Heart right ventricle (tissue), 16 donors: ENCODE measurements around the gene RPL32. TPM values are rescaled to one million over a fixed set of nuclear protein-coding genes. Genes with fewer than 3 reads are reported as not detected.

ENCODE experiments used
- ATAC-seq, 8 donors: fragments of 200-7000 bp; cut with Tn5 transposase; one replicate each; pipeline ENCODE4 v1.9.1; 2020; ENCODE audit warnings: mild to moderate bottlenecking in 8 of 8, moderate library complexity in 8 of 8, moderate number of reproducible peaks in 1 of 8
- DNase-seq, 2 donors: peaks; one replicate each; pipeline ENCODE4 v3.0.0-alpha.2; 2020
- H3K27ac ChIP-seq, 10 donors: fragments of 200-600 bp; sonication (generic) in 2 of 10; one replicate each; pipeline versions ENCODE4 v1.5.0 to v1.8.0; 2020 to 2022; ENCODE audit warnings: mild to moderate bottlenecking in 3 of 10
- H3K27me3 ChIP-seq, 7 donors: fragments of 200-600 bp; one replicate each; pipeline ENCODE4 v1.8.0; 2021 to 2022; ENCODE audit warnings: mild to moderate bottlenecking in 2 of 7
- H3K36me3 ChIP-seq, 9 donors: fragments of 200-600 bp; sonication (generic) in 1 of 9; one replicate each; pipeline versions ENCODE4 v1.5.0 to v1.8.0; 2020 to 2022; ENCODE audit warnings: mild to moderate bottlenecking in 2 of 9
- H3K4me1 ChIP-seq, 9 donors: fragments of 200-600 bp; sonication (generic) in 1 of 9; one replicate each; pipeline versions ENCODE4 v1.5.0 to v1.8.0; 2020 to 2022; ENCODE audit warnings: mild to moderate bottlenecking in 4 of 9
- H3K4me3 ChIP-seq, 10 donors: fragments of 200-600 bp; sonication (generic) in 2 of 10; one replicate each; pipeline versions ENCODE4 v1.5.0 to v1.8.0; 2020 to 2022; ENCODE audit warnings: mild to moderate bottlenecking in 7 of 10, moderate library complexity in 2 of 10
- H3K9me3 ChIP-seq, 11 donors: fragments of 200-600 bp in 10 of 11; sonication (generic) in 2 of 11; one replicate each; pipeline versions ENCODE4 v1.5.0 to v1.8.0; 2013 to 2022; ENCODE audit warnings: mild to moderate bottlenecking in 2 of 11, control low read depth in 1 of 11, moderate library complexity in 1 of 11
- WGBS, 2 donors: extraction: QIAGEN DNeasy Blood & Tissue Kit; methylation state at CpG; one replicate each; pipeline ENCODE4 v1.1.7; 2013; ENCODE audit warnings: inconsistent platforms in 1 of 2; 5-methylcytosine and 5-hydroxymethylcytosine counted together
- intact Hi-C, 10 donors: fragments of 100-400 bp; cut with DNase I; formaldehyde crosslinking; loops; one replicate each; pipeline versions ENCODE4 v1.11.1 to v1.14.2; 2022
- polyA plus RNA-seq, 2 donors: library from polyadenylated mRNA; stranded (reverse); fragments of 200-250 nt; gene quantifications; one replicate each; pipeline ENCODE4 v1.2.3, GENCODE V29; 2013
- total RNA-seq, 10 donors: library from RNA; stranded (reverse); fragmentation: NEBNext Ultra II Directional in 3 of 10; extraction: Animal tissue kit (Norgen Biotek cat#: 25700) in 3 of 10; gene quantifications; one replicate each; pipeline versions ENCODE4 v1.2.1 to v1.2.4, GENCODE V29; 2021 to 2023
- TF ChIP-seq, protein P1 (sequence below), 9 donors: fragments of 200-600 bp; sonication (generic) in 2 of 9; IDR thresholded peaks; one replicate each; pipeline versions ENCODE4 v1.5.0 to v1.8.0; 2021 to 2022; ENCODE audit warnings: antibody characterized with exemption in 9 of 9, mild to moderate bottlenecking in 5 of 9, moderate library complexity in 1 of 9
- donor health status: Arrhythmogenic right ventricular cardiomyopathy.
- donor health status: ischemic (EF 13 %, LVEDD 7.1; RV severe dilation, severe dysfunction).
- donor health status: healthy with polysubstance abuse.
- donor health status: DM: no; HTN: yes; CAD: no.
- donor health status: DM: no; HTN: no; CAD: no.
- donor health status: ischemic (EF 25% LVEDD 6.9; RV normal size, moderate dysfunction).
- donor health status: ischemic (EF 25% LVEDD 5.7; RV mildly dilated, moderate dysfunction).
- donor health status: healthy.
- donor health status: DM: yes; HTN: yes; CAD: no.
- donor health status: Ischemic cardiomyopathy.
- donor health status: ischemic (EF 35%, LVEDD 5.7; RV mildly dilated, moderate dysfunction).
- donor health status: nonischemic (EF 11% LVEDD 7.7; RV severe dilation, severe dysfunction).
- donor health status: DM: yes; HTN: yes; CAD: no.
- donor health status: PGD.
- donor health status: ischemic (EF 29% LVEDD 5.4; RV normal size, mild dysfunction).
- donor health status: nonischemic (EF 23%, LVEDD 6.1; RV moderate dilation, normal function).

RPL32 gene
- total and polyA plus RNA-seq, 12 donors = 827 to 2,488 (median 909) TPM

- no peak overlapping the region for H3K27ac ChIP-seq
- no peaks in the 10 kb centered on the region for H3K9me3 ChIP-seq
- ATAC-seq (no peak), DNase-seq (no peak)
- TF ChIP-seq, protein P1, sequence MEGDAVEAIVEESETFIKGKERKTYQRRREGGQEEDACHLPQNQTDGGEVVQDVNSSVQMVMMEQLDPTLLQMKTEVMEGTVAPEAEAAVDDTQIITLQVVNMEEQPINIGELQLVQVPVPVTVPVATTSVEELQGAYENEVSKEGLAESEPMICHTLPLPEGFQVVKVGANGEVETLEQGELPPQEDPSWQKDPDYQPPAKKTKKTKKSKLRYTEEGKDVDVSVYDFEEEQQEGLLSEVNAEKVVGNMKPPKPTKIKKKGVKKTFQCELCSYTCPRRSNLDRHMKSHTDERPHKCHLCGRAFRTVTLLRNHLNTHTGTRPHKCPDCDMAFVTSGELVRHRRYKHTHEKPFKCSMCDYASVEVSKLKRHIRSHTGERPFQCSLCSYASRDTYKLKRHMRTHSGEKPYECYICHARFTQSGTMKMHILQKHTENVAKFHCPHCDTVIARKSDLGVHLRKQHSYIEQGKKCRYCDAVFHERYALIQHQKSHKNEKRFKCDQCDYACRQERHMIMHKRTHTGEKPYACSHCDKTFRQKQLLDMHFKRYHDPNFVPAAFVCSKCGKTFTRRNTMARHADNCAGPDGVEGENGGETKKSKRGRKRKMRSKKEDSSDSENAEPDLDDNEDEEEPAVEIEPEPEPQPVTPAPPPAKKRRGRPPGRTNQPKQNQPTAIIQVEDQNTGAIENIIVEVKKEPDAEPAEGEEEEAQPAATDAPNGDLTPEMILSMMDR (IDR thresholded peaks at IDR 0.05) = no peak
- no peak overlapping the region for H3K4me3 ChIP-seq
- peaks cover 2 to 45% (median 38%) of the 10 kb centered on the region in 9 donors for H3K4me1 ChIP-seq
- H3K36me3 ChIP-seq = peaks cover 0 to 68% (median 56%) of the 10 kb centered on the region in 9 donors
- no peaks in the 10 kb centered on the region for H3K27me3 ChIP-seq
- 71 to 73% methylated on average over 13 of the region's 13 CpGs for WGBS, 2 donors
- intact Hi-C loops = loop anchor here in 1 of 10 donors (5.0 kb wide), 1 partner anchor 41 kb away; the partner anchor contains the start of gene CAND2
These were observed 3.0 kb downstream of the RPL32 start for GRCh38 chr3:12838179-12838965.

GRCh38 chr3:12837295-12837986 lies 3.9 kb downstream of the RPL32 start:
- intact Hi-C loops = loop anchor here in 1 of 10 donors (5.0 kb wide), 1 partner anchor 40 kb away; the partner anchor contains the start of gene CAND2
- TF ChIP-seq, protein P1 (IDR thresholded peaks at IDR 0.05) = no peak
- no peaks in the 10 kb centered on the region for H3K9me3 ChIP-seq
- no peak overlapping the region for H3K27ac ChIP-seq
- peaks cover 0 to 77% (median 66%) of the 10 kb centered on the region in 9 donors for H3K36me3 ChIP-seq
- peaks cover 2 to 45% (median 38%) of the 10 kb centered on the region in 9 donors for H3K4me1 ChIP-seq
- no peak overlapping the region for H3K4me3 ChIP-seq
- no peaks in the 10 kb centered on the region for H3K27me3 ChIP-seq
- ATAC-seq (no peak), DNase-seq (no peak)
- 71 to 78% methylated on average over 6 of the region's 6 CpGs for WGBS, 2 donors

- no peak overlapping the region for H3K27ac ChIP-seq
- DNase-seq (no peak), ATAC-seq (no peak)
- TF ChIP-seq, protein P1 (IDR thresholded peaks at IDR 0.05) = no peak
- no peaks in the 10 kb centered on the region for H3K9me3 ChIP-seq
- H3K4me1 ChIP-seq = peaks cover 2 to 33% (median 29%) of the 10 kb centered on the region in 9 donors
- H3K36me3 ChIP-seq = peaks cover 0 to 100% (median 87%) of the 10 kb centered on the region in 9 donors
- no peaks in the 10 kb centered on the region for H3K27me3 ChIP-seq
- WGBS, 2 donors = 82 to 84% methylated on average over 6 of the region's 6 CpGs
- no peak overlapping the region for H3K4me3 ChIP-seq
- intact Hi-C loops = loop anchor here in 1 of 10 donors (5.0 kb wide), 1 partner anchor 38 kb away; the partner anchor contains the start of gene CAND2
These were observed 6.2 kb downstream of the RPL32 start for GRCh38 chr3:12835052-12835665.
